OCI-LY7 (cell line): Measurements from ENCODE around the gene LPIN3. TPM values are rescaled to one million over a fixed set of nuclear protein-coding genes. Genes with fewer than 3 reads are reported as not detected.

ENCODE experiments used
- BruUV-seq: library from RNA; stranded (reverse); fragments of 400-500 nt; replicated peaks from 2 replicates; lab custom pipeline; 2021; lab: Mats Ljungman, UMichigan
- CTCF ChIA-PET: fragments of 300-600 bp; sonication (Branson Sonifier 250); formaldehyde crosslinking; loops from one replicate; lab custom pipeline; 2022; ENCODE audit warnings: antibody characterized with exemption; ENCODE audit not compliant: unreplicated experiment; lab: Charles Lee
- POLR2A ChIA-PET: fragments of 300-600 bp; sonication (Branson Sonifier 250); formaldehyde crosslinking; loops from one replicate; lab custom pipeline; 2022; ENCODE audit warnings: antibody characterized with exemption; lab: Charles Lee
- DNase-seq: peaks from one replicate; pipeline ENCODE4 v3.0.0-alpha.2; 2015; ENCODE audit warnings: low spot score
- H2AFZ ChIP-seq: fragments of 200-600 bp; sonication (generic), shearing (Covaris generic); 2 replicates; pipeline ENCODE4 v1.6.1; 2014; ENCODE audit warnings: mild to moderate bottlenecking, antibody characterized with exemption, low read length, moderate library complexity
- H3K27ac ChIP-seq: fragments of 200-600 bp; sonication (generic); 2 replicates; pipeline ENCODE4 v1.5.1; 2014; ENCODE audit warnings: mixed run types, low read depth, mild to moderate bottlenecking, moderate library complexity, low read length, inconsistent platforms; ENCODE audit not compliant: poor library complexity, severe bottlenecking
- H3K36me3 ChIP-seq: fragments of 200-600 bp; sonication (generic); 2 replicates; pipeline ENCODE4 v1.6.1; 2014; ENCODE audit warnings: mild to moderate bottlenecking, antibody characterized with exemption, low read length, moderate library complexity, mixed read lengths; ENCODE audit not compliant: insufficient read depth
- H3K4me1 ChIP-seq: fragments of 200-600 bp; sonication (generic); 2 replicates; pipeline ENCODE4 v1.5.1; 2014; ENCODE audit warnings: mild to moderate bottlenecking, low read length; ENCODE audit not compliant: insufficient read depth, poor library complexity, severe bottlenecking
- H3K4me2 ChIP-seq: fragments of 200-600 bp; sonication (generic); 2 replicates; pipeline ENCODE4 v1.6.1; 2014; ENCODE audit warnings: mild to moderate bottlenecking, low read length
- H3K4me3 ChIP-seq: fragments of 200-600 bp; sonication (generic); 2 replicates; pipeline ENCODE4 v1.5.1; 2014; ENCODE audit warnings: mild to moderate bottlenecking, low read depth, low read length; ENCODE audit not compliant: poor library complexity, severe bottlenecking
- H3K79me2 ChIP-seq: fragments of 200-600 bp; sonication (generic); 2 replicates; pipeline ENCODE4 v1.6.1; 2016; ENCODE audit warnings: low read depth, mild to moderate bottlenecking, low read length, moderate library complexity, mixed read lengths; ENCODE audit not compliant: insufficient read depth
- H3K9me2 ChIP-seq: fragments of 200-600 bp; sonication (generic); 2 replicates; pipeline ENCODE4 v1.6.1; 2016; ENCODE audit warnings: mild to moderate bottlenecking, low read length, mixed read lengths; ENCODE audit not compliant: insufficient read depth
- H3K9me3 ChIP-seq: fragments of 200-600 bp; sonication (generic); 2 replicates; pipeline ENCODE4 v1.6.1; 2014; ENCODE audit warnings: mild to moderate bottlenecking, mixed run types, low read length, mixed read lengths
- H4K20me1 ChIP-seq: fragments of 200-600 bp; sonication (generic); 2 replicates; pipeline ENCODE4 v1.6.1; 2014; ENCODE audit warnings: mild to moderate bottlenecking, antibody characterized with exemption, low read length, moderate library complexity, mixed read lengths; ENCODE audit not compliant: insufficient read depth
- CTCF ChIP-seq: fragments of 200-600 bp; sonication (generic); conservative IDR thresholded peaks from 2 replicates; pipeline ENCODE4 v1.5.1; 2014; ENCODE audit warnings: mild to moderate bottlenecking, antibody characterized with exemption, low read length, moderate library complexity, mixed read lengths
- EZH2phosphoT487 ChIP-seq: fragments of 200-600 bp; sonication (generic); IDR thresholded peaks from 2 replicates; pipeline ENCODE4 v1.6.1; 2018; ENCODE audit warnings: low read depth, borderline replicate concordance, mild to moderate bottlenecking, mixed run types, antibody characterized with exemption, low read length, moderate library complexity, mixed read lengths
- intact Hi-C: fragments of 100-400 bp; cut with micrococcal nuclease; formaldehyde crosslinking; loops from one replicate; pipeline ENCODE4 v1.10.0; 2022; ENCODE audit not compliant: unreplicated experiment
- total RNA-seq, 2 experiments: library from RNA; depleted of rRNA in 1 of 2; stranded (reverse); fragments of >200 nt in 1 of 2; shearing (Covaris generic) in 1 of 2; gene quantifications; 2 replicates each; pipeline ENCODE4 v1.2.3, GENCODE V29; 2014 to 2022

The LPIN3 gene
- total RNA-seq, 2 experiments from 2014 or later: 0.19 to 2.1 TPM

GRCh38 chr20:41299899-41300298 is 40.7 kb upstream of the LPIN3 start:
- no peaks in the 10 kb centered on the region for H4K20me1 ChIP-seq
- no peak overlapping the region for H3K27ac ChIP-seq
- DNase-seq: no peak
- no peaks in the 10 kb centered on the region for H3K9me2 ChIP-seq
- H3K9me3 ChIP-seq: no peaks in the 10 kb centered on the region
- H3K4me2 ChIP-seq: no peak overlapping the region
- CTCF ChIA-PET: no interaction called here
- intact Hi-C loops: no loop called here
- POLR2A ChIA-PET: interaction anchor here (0.7 to 1.2 kb wide), 2 partner anchors 57 to 813 kb away, joined by 3 to 5 read pairs; no protein-coding TSS in a partner anchor
- no peaks in the 10 kb centered on the region for H3K79me2 ChIP-seq
- H2AFZ ChIP-seq: no peak overlapping the region
- H3K4me1 ChIP-seq: peaks cover 13% of the 10 kb centered on the region
- no peak overlapping the region for H3K4me3 ChIP-seq
- no TSS peak for BruUV-seq
- H3K36me3 ChIP-seq: no peaks in the 10 kb centered on the region
- TF ChIP-seq EZH2phosphoT487: no peak
- TF ChIP-seq CTCF: no peak

GRCh38 chr20:41300383-41300782 is 40.2 kb upstream of the LPIN3 start:
- no TSS peak for BruUV-seq
- no peaks in the 10 kb centered on the region for H3K9me3 ChIP-seq
- TF ChIP-seq CTCF (no peak), EZH2phosphoT487 (no peak)

GRCh38 chr20:41300886-41301285 is 39.7 kb upstream of the LPIN3 start:
- H4K20me1 ChIP-seq: no peaks in the 10 kb centered on the region
- no peaks in the 10 kb centered on the region for H3K9me3 ChIP-seq
- peaks cover 17% of the 10 kb centered on the region for H3K4me1 ChIP-seq
- no peak overlapping the region for H2AFZ ChIP-seq
- H3K9me2 ChIP-seq: no peaks in the 10 kb centered on the region
- CTCF ChIA-PET: no interaction called here
- POLR2A ChIA-PET: no interaction called here
- no peak overlapping the region for H3K27ac ChIP-seq
- DNase-seq: no peak
- H3K79me2 ChIP-seq: no peaks in the 10 kb centered on the region
- no TSS peak for BruUV-seq
- intact Hi-C loops: no loop called here
- TF ChIP-seq EZH2phosphoT487 (no peak), CTCF (no peak)
- no peaks in the 10 kb centered on the region for H3K36me3 ChIP-seq
- no peak overlapping the region for H3K4me2 ChIP-seq
- no peak overlapping the region for H3K4me3 ChIP-seq

More at GRCh38 chr20:41300383-41300782, 40.2 kb upstream of the LPIN3 start:
- H3K4me3 ChIP-seq: no peak overlapping the region
- no peak overlapping the region for H3K27ac ChIP-seq
- H3K79me2 ChIP-seq: no peaks in the 10 kb centered on the region
- no peak overlapping the region for H3K4me2 ChIP-seq
- H4K20me1 ChIP-seq: no peaks in the 10 kb centered on the region
- H3K36me3 ChIP-seq: no peaks in the 10 kb centered on the region
- no peak for DNase-seq
- ChIA-PET POLR2A (interaction anchor here (0.7 kb wide), 1 partner anchor 813 kb away, joined by 5 read pairs; no protein-coding TSS in a partner anchor), CTCF (no interaction called here)
- H3K4me1 ChIP-seq: peaks cover 15% of the 10 kb centered on the region
- H2AFZ ChIP-seq: no peak overlapping the region
- no peaks in the 10 kb centered on the region for H3K9me2 ChIP-seq
- intact Hi-C loops: no loop called here
